Fibroblast of skin of right biceps (primary cell): Measurements from ENCODE around the gene CERS4.
"Not testable (repeated sequence)": the region's sequence is repeated elsewhere in the genome, so short reads cannot be mapped to it uniquely, and the experiment has no call there.

Experiments used
- DNase-seq: peaks from one replicate; pipeline ENCODE4 v3.0.0-alpha.2; 2013

Gene CERS4

GRCh38 chr19:8244442-8244841 is 35.3 kb downstream of the CERS4 start:
- no peak for DNase-seq

- no peak for DNase-seq
Observed at GRCh38 chr19:8245869-8246835, 37.0 kb downstream of the CERS4 start.

- not testable (repeated sequence) for DNase-seq
Observed at GRCh38 chr19:8247129-8247890, 38.1 kb downstream of the CERS4 start.

- DNase-seq: no peak
Observed at GRCh38 chr19:8248348-8249328, 39.5 kb downstream of the CERS4 start.

GRCh38 chr19:8250596-8250995 is 41.4 kb downstream of the CERS4 start:
- DNase-seq: no peak

- no peak for DNase-seq
Observed at GRCh38 chr19:8251025-8251472, 41.9 kb downstream of the CERS4 start.

GRCh38 chr19:8252922-8253589 is 43.9 kb downstream of the CERS4 start:
- DNase-seq: peak; percentile 68

GRCh38 chr19:8253678-8254077 is 44.5 kb downstream of the CERS4 start:
- no peak for DNase-seq

- no peak for DNase-seq
Observed at GRCh38 chr19:8254286-8255001, 45.3 kb downstream of the CERS4 start.

GRCh38 chr19:8255426-8256125 is 46.4 kb downstream of the CERS4 start:
- no peak for DNase-seq

GRCh38 chr19:8256276-8257051 is 47.3 kb downstream of the CERS4 start:
- DNase-seq: no peak

- peak; percentile 8 for DNase-seq
Observed at GRCh38 chr19:8257052-8257443, 47.9 kb downstream of the CERS4 start.

GRCh38 chr19:8259142-8259921 is 50.2 kb downstream of the CERS4 start:
- DNase-seq: no peak

- DNase-seq: no peak
Observed at GRCh38 chr19:8259922-8260247, 50.7 kb downstream of the CERS4 start.

GRCh38 chr19:8261347-8261746 is 52.2 kb downstream of the CERS4 start:
- DNase-seq: no peak

GRCh38 chr19:8261881-8262280 is 52.7 kb downstream of the CERS4 start:
- no peak for DNase-seq

GRCh38 chr19:8262431-8262830 is 53.3 kb downstream of the CERS4 start:
- no peak for DNase-seq

- DNase-seq: not testable (repeated sequence)
Observed at GRCh38 chr19:8264248-8264647, 55.1 kb downstream of the CERS4 start.

- no peak for DNase-seq
Observed at GRCh38 chr19:8265872-8266271, 56.7 kb downstream of the CERS4 start.
